Trophoblast cell (in vitro differentiated cells and primary cell): Measurements from ENCODE around the gene APPBP2.
"Not testable (repeated sequence)": the region's sequence is repeated elsewhere in the genome, so short reads cannot be mapped to it uniquely, and the experiment has no call there.

Source experiments
- DNase-seq, 2 donors: peaks; one replicate each; pipeline ENCODE4 v3.0.0-alpha.2; 2016
- H2AFZ ChIP-seq: 2 replicates; pipeline ENCODE4 v1.6.1; 2013; ENCODE audit warnings: low read length, moderate library complexity, mild to moderate bottlenecking; ENCODE audit not compliant: insufficient read depth, poor library complexity
- H2AK5ac ChIP-seq: 2 replicates; pipeline ENCODE4 v1.6.1; 2013; ENCODE audit warnings: mild to moderate bottlenecking, low read length
- H2BK120ac ChIP-seq: 2 replicates; pipeline ENCODE4 v1.6.1; 2013; ENCODE audit warnings: low read length, mild to moderate bottlenecking, moderate library complexity; ENCODE audit not compliant: insufficient read depth, poor library complexity
- H2BK12ac ChIP-seq: 2 replicates; pipeline ENCODE4 v1.6.1; 2013; ENCODE audit warnings: mild to moderate bottlenecking, low read length, moderate library complexity
- H2BK5ac ChIP-seq: 2 replicates; pipeline ENCODE4 v1.6.1; 2013; ENCODE audit warnings: low read length, low read depth, moderate library complexity, mild to moderate bottlenecking; ENCODE audit not compliant: poor library complexity
- H3K14ac ChIP-seq: 2 replicates; pipeline ENCODE4 v1.6.1; 2013; ENCODE audit warnings: mild to moderate bottlenecking, low read length
- H3K18ac ChIP-seq: 2 replicates; pipeline ENCODE4 v1.6.1; 2013; ENCODE audit warnings: mild to moderate bottlenecking, low read length
- H3K23ac ChIP-seq: 2 replicates; pipeline ENCODE4 v1.6.1; 2013; ENCODE audit warnings: low read length
- H3K27ac ChIP-seq: 2 replicates; pipeline ENCODE4 v1.5.1; 2013; ENCODE audit warnings: low read depth, mild to moderate bottlenecking, inconsistent platforms, low read length, moderate library complexity
- H3K27me3 ChIP-seq: 2 replicates; pipeline ENCODE4 v1.6.1; 2013; ENCODE audit warnings: inconsistent platforms, mild to moderate bottlenecking, low read length, moderate library complexity; ENCODE audit not compliant: insufficient read depth
- H3K36me3 ChIP-seq, 2 experiments: 1 replicate in 1 of 2; 2 replicates in 1 of 2; pipeline ENCODE4 v1.6.1; 2013; ENCODE audit warnings: low read length in 2 of 2, mild to moderate bottlenecking in 2 of 2, moderate library complexity in 1 of 2; ENCODE audit not compliant: insufficient read depth in 2 of 2, control insufficient read depth in 1 of 2
- H3K4ac ChIP-seq: 2 replicates; pipeline ENCODE4 v1.6.1; 2013; ENCODE audit warnings: low read depth, mild to moderate bottlenecking, low read length, moderate library complexity
- H3K4me1 ChIP-seq, 2 experiments: 1 replicate in 1 of 2; 2 replicates in 1 of 2; pipeline ENCODE4 v1.6.1; 2013; ENCODE audit warnings: low read length in 2 of 2, mild to moderate bottlenecking in 2 of 2, moderate library complexity in 1 of 2; ENCODE audit not compliant: insufficient read depth in 2 of 2, control insufficient read depth in 1 of 2
- H3K4me2 ChIP-seq: 2 replicates; pipeline ENCODE4 v1.6.1; 2013; ENCODE audit warnings: inconsistent platforms, mild to moderate bottlenecking, low read length, moderate library complexity
- H3K4me3 ChIP-seq: 2 replicates; pipeline ENCODE4 v1.5.1; 2013; ENCODE audit warnings: mild to moderate bottlenecking, low read depth, low read length, inconsistent platforms
- H3K79me1 ChIP-seq: one replicate; pipeline ENCODE4 v1.6.1; 2013; ENCODE audit warnings: low read length
- H3K79me2 ChIP-seq: 2 replicates; pipeline ENCODE4 v1.6.1; 2013; ENCODE audit warnings: low read length, mild to moderate bottlenecking; ENCODE audit not compliant: control insufficient read depth, insufficient read depth, poor library complexity
- H3K9ac ChIP-seq: 2 replicates; pipeline ENCODE4 v1.6.1; 2013; ENCODE audit warnings: mild to moderate bottlenecking, low read length
- H3K9me3 ChIP-seq: 2 replicates; pipeline ENCODE4 v1.6.1; 2013; ENCODE audit warnings: low read depth, mild to moderate bottlenecking, control low read depth, inconsistent platforms, low read length; ENCODE audit not compliant: insufficient read depth
- H4K12ac ChIP-seq: 2 replicates; pipeline ENCODE4 v1.6.1; 2013; ENCODE audit warnings: low read depth, mild to moderate bottlenecking, low read length, moderate library complexity
- H4K8ac ChIP-seq: 2 replicates; pipeline ENCODE4 v1.6.1; 2013; ENCODE audit warnings: low read depth, mild to moderate bottlenecking, low read length, moderate library complexity
- H4K91ac ChIP-seq: one replicate; pipeline ENCODE4 v1.6.1; 2013; ENCODE audit warnings: low read depth, mild to moderate bottlenecking, low read length, moderate library complexity
- WGBS: extraction: QIAGEN DNeasy Blood & Tissue Kit; methylation state at CpG from one replicate; pipeline ENCODE4 v1.1.7; 2013; ENCODE audit warnings: missing lambda C conversion rate; ENCODE audit not compliant: insufficient read length, insufficient coverage; ENCODE audit errors: extremely low coverage; 5-methylcytosine and 5-hydroxymethylcytosine counted together

APPBP2 gene

DNA sequence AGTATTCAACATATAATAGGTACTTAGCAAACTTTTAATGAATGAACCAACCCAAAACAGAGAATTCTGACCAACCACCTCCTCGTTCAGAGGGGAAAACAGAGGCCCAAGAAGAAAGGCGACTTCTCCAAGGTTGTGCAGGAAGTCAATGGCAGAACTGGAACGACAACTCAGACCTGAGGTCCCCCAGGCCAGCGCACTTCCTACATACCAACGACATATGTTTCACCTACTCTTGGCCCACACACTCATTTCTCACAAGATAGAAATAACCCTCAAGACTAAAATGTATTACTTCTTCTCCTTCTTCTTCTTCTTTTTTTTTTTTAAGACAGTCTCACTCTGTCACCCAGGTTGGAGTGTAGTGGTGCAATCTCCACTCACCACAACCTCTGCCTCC is 89.4 kb downstream of the APPBP2 start:
- no peak overlapping the region for H3K18ac ChIP-seq
- no peak for DNase-seq
- H2AFZ ChIP-seq = no peak overlapping the region
- no peak overlapping the region for H3K23ac ChIP-seq
- H2BK12ac ChIP-seq = no peak overlapping the region
- H3K9ac ChIP-seq = no peak overlapping the region
- H4K12ac ChIP-seq = no peak overlapping the region
- no peak overlapping the region for H2AK5ac ChIP-seq
- no peaks in the 10 kb centered on the region for H3K79me1 ChIP-seq
- H3K4me2 ChIP-seq = no peak overlapping the region
- peaks cover 6% of the 10 kb centered on the region for H3K9me3 ChIP-seq
- no peaks in the 10 kb centered on the region for H3K79me2 ChIP-seq
- no peak overlapping the region for H3K14ac ChIP-seq
- H3K4ac ChIP-seq = no peak overlapping the region
- H3K27ac ChIP-seq = no peak overlapping the region
- H3K36me3 ChIP-seq = no peaks in the 10 kb centered on the region
- H3K4me1 ChIP-seq = no peaks in the 10 kb centered on the region
- H4K8ac ChIP-seq = no peak overlapping the region
- no peaks in the 10 kb centered on the region for H3K27me3 ChIP-seq
- no peak overlapping the region for H4K91ac ChIP-seq
- no peak overlapping the region for H2BK5ac ChIP-seq
- no peak overlapping the region for H3K4me3 ChIP-seq
- no peak overlapping the region for H2BK120ac ChIP-seq
- WGBS = no CpG with 5 or more reads among the region's 5 CpGs

DNA sequence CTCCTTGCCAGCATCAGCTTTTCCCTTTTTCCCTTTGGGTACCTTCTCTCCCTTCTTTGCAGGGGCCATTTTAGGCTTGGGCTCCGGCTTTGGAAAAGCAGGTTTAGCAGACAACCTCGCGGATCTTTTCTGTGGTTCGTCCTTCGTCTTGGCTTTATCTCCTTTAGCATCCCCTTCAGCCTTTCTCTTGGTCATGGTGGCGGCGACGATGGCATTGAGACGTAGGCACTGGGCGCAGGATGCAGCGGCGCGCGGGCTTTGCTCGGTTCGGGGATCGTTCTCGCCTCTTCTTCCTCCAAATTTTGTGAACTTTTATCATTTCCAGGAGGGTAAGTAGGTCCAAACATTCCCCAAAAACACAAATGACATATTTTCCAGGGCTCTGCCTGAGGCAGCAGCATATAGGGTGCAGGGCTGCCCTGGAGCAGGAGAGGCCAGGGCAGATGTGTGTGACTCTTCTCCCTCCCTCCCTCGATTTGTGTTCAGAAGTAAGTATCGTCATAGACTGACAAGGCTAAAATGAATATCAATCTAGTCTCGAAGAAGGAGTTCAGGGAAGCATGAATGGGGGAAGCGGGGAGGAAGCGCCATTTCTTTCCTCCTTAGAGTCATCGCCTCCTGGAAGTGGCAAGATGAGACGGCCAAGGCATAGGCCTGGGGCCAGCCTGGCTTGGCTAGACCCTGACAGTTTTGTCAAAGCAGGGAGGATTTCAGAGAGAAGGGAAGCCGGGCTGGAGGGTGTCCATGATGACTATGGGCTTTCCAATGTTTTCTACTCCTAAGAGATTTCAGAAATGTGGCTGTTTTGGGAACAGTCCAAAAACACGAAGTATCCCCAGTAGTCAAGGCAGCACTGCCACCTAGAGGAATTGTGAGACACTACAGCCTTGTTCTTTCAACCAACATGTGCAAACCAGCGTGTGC is 90.5 kb downstream of the APPBP2 start:
- Histone ChIP-seq H4K91ac (no peak overlapping the region), H2AFZ (peak overlapping the region; percentile 61), H4K8ac (no peak overlapping the region), H3K18ac (no peak overlapping the region), H3K4me3 (no peak overlapping the region), H2AK5ac (no peak overlapping the region), H3K4me2 (no peak overlapping the region), H3K79me2 (no peaks in the 10 kb centered on the region), H4K12ac (no peak overlapping the region), H3K79me1 (no peaks in the 10 kb centered on the region), H3K27ac (no peak overlapping the region), H2BK5ac (no peak overlapping the region), H3K14ac (no peak overlapping the region), H2BK120ac (no peak overlapping the region), H3K27me3 (no peaks in the 10 kb centered on the region), H3K9ac (no peak overlapping the region), H2BK12ac (no peak overlapping the region), H3K4ac (no peak overlapping the region), H3K36me3 (no peaks in the 10 kb centered on the region), H3K9me3 (peaks cover 8% of the 10 kb centered on the region), H3K4me1 (no peaks in the 10 kb centered on the region), H3K23ac (no peak overlapping the region)
- WGBS = no CpG with 5 or more reads among the region's 28 CpGs
- DNase-seq = peak; percentile 67 to 97

DNA sequence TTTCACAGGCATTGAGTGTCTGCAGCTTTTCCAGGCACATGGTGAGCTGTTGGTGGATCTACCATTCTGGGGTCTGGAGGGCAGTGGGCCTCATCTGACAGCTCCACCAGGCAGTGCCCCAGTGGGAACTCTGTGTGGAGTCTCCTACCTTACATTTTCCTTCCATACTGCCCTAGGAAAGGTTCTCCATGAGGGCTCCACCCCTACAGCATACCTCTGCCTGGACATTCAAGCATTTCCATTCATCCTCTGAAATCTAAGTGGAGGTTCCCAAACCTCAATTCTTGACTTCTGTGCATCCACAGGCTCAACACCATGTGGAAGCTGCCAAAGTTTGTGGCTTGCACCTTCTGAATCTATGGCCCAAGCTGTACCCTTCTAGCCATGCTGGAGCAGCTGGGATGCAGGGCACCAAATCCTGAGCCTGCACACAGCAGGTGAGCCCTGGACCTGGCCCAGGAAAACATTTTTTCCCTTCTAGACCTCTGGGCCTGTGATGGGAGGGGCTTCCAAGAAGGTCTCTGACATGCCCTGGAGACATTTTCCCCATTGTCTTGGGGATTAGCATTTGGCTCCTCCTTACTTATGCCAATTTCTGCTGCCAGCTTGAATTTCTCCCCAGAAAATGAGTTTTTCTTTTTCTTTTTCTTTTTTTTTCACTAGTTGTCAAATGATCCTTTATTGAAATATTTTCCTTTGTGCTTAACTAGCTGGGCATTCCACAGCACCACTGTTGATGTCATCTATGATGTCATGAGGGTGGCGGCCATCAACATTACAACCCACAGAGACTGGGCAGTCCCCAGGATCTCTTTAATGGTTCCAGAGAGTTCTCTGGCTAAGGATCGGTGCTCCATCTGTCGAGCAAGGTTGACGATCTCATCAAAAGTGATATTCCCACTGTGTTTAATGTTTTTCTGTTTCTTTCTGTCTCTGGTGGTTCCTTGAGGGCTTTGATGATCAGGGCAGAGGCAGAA is 92.7 kb downstream of the APPBP2 start:
- H3K4me3 ChIP-seq, H3K4me1 ChIP-seq, H2BK120ac ChIP-seq, H4K91ac ChIP-seq, H2BK5ac ChIP-seq, H3K27me3 ChIP-seq, H3K79me1 ChIP-seq, H2BK12ac ChIP-seq, H2AK5ac ChIP-seq, H3K9me3 ChIP-seq, H3K14ac ChIP-seq, H4K8ac ChIP-seq, H3K36me3 ChIP-seq, DNase-seq, H4K12ac ChIP-seq, H3K18ac ChIP-seq, H3K27ac ChIP-seq, H2AFZ ChIP-seq, H3K9ac ChIP-seq, H3K4ac ChIP-seq, H3K4me2 ChIP-seq, H3K23ac ChIP-seq, H3K79me2 ChIP-seq: not testable (repeated sequence)
- WGBS = no CpG with 5 or more reads among the region's 4 CpGs

DNA sequence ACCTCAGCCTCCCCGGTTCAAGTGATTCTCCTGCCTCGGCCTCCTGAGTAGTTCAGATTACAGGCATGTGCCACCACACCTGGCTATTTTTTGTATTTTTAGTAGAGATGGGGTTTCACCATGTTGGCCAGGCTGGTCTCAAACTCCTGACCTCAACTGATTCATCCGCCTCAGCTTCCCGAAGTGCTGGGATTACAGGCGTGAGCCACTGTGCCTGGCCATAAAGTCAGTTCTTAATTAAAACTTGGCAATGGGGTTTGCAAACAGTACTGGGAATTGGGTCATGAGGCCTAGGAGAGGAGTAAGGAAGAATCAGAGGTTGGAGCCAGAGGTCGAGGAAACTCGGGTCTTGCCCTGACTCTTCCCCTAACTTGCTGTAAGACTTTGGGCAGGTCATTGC is 95.5 kb downstream of the APPBP2 start:
- H3K9ac ChIP-seq, H3K9me3 ChIP-seq, H3K4me1 ChIP-seq, H3K36me3 ChIP-seq, H3K4me2 ChIP-seq, H2BK12ac ChIP-seq, H3K27me3 ChIP-seq, H4K12ac ChIP-seq, H3K79me2 ChIP-seq, H3K4me3 ChIP-seq, H3K27ac ChIP-seq, H2BK120ac ChIP-seq, H3K23ac ChIP-seq, H3K14ac ChIP-seq, H3K4ac ChIP-seq, H2AFZ ChIP-seq, H4K91ac ChIP-seq, H2BK5ac ChIP-seq, H2AK5ac ChIP-seq, H3K79me1 ChIP-seq, H3K18ac ChIP-seq, H4K8ac ChIP-seq, DNase-seq: not testable (repeated sequence)
- no CpG with 5 or more reads among the region's 7 CpGs for WGBS
